Panc1 (cell line): ENCODE data around the gene WWOX.

Experiments
- POLR2AphosphoS5 ChIP-seq: IDR thresholded peaks from 2 replicates; pipeline ENCODE4 v1.6.1; 2012; ENCODE audit warnings: mild to moderate bottlenecking, low read depth, low read length, moderate library complexity
- TF ChIP-seq, protein P1 (sequence below): fragments of 450-650 bp; IDR thresholded peaks from 2 replicates; pipeline ENCODE4 v1.5.1; 2017; ENCODE audit warnings: mild to moderate bottlenecking

DNA sequence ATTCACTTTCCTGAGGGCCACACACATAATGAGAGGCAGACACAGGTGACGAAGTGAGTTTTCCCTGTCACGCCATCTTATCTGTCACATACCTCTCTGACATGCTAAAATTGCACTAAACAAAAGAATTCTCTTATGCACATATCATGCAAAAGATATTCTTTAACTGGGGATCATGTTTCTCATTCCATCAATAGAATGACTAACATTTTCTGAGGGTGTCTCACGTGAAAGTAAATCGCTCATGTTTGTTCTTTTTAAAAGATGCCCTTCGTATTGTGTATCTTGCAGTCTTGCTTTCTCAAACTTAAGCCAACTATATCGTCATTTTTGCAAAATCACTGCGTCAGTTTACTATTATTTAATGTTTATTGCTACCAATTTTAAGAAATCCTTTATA lies 306.4 kb downstream of the WWOX start:
- TF ChIP-seq, protein P1, sequence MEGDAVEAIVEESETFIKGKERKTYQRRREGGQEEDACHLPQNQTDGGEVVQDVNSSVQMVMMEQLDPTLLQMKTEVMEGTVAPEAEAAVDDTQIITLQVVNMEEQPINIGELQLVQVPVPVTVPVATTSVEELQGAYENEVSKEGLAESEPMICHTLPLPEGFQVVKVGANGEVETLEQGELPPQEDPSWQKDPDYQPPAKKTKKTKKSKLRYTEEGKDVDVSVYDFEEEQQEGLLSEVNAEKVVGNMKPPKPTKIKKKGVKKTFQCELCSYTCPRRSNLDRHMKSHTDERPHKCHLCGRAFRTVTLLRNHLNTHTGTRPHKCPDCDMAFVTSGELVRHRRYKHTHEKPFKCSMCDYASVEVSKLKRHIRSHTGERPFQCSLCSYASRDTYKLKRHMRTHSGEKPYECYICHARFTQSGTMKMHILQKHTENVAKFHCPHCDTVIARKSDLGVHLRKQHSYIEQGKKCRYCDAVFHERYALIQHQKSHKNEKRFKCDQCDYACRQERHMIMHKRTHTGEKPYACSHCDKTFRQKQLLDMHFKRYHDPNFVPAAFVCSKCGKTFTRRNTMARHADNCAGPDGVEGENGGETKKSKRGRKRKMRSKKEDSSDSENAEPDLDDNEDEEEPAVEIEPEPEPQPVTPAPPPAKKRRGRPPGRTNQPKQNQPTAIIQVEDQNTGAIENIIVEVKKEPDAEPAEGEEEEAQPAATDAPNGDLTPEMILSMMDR: no peak
- TF ChIP-seq POLR2AphosphoS5: no peak
